HG02610 (cell line): ENCODE data around the gene FNBP1L.
"Not testable (repeated sequence)": the region's sequence is repeated elsewhere in the genome, so short reads cannot be mapped to it uniquely, and the experiment has no call there.

Source experiments
- ATAC-seq: cut with Tn5 transposase; IDR thresholded peaks from one replicate; pipeline ENCODE4 v1.9.1; 2021; ENCODE audit warnings: mild to moderate bottlenecking, moderate library complexity; ENCODE audit not compliant: unreplicated experiment

Gene FNBP1L

DNA sequence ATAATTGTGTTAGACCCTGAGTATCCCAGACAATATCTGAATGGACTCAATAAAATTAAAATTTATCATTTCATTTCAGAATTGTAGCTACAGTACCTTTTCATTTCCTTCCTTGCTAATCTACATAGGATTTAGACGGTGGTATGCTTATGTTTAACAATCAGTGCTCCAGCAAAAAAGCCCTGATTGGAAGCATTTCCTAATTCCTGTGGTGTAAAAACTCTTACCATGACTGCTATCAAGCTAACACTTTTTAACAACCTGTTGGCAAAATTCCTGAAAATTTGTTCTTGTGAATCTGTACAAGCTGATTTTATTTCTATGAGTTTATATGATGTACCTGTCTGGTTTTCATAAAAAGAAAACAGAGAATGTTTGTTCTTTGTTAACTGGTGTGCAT, 5.2 kb upstream of the FNBP1L start:
- ATAC-seq = no peak

DNA sequence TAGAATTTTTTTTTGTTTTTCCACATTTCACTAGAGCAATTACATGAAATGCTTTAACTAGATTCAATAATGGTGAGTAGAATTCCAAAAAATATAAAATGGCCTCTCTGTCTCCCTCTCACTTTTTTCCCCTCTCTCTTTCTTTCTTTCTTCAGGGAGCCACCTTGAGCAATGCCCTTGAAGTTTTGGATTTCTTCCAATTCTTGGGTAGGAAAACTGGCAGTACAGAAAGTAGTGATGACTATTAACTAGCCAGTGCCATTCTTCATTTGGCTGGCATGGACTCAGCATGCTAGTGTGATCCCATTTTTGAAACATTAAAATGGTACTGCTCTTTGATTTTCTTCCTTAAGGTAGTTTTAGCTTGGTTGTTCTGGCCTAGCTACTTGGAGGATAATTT, 4.5 kb upstream of the FNBP1L start:
- ATAC-seq = no peak

DNA sequence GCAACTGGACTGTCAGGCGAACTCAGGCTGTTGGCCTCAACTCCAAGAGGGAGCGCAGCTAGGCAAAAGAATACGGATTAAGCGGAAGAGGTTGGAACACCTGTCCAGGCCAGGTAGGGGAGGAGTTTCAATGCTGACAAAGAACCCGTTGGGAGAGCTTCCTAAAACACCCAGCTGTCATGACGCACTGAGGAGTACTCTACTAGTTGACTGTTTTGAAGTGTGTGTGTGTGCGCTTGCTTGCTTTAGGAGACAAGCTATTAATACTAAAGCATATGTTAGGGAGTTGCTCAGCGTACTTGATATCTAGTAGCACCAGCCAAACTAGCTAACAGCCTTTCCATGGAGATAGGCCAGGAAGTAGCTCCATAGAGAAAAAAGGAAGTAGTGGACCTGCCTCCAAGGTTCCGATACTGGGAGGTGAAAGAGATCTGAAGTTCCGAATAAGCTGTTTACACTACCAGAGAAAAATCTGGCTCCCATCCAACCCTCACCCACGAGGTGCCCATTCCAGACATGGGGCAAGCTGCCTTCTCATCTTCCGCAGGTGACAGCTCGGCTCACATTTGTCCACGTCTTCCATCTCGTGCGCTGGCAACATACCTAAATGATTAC, 974 bp upstream of the FNBP1L start:
- ATAC-seq = no peak

DNA sequence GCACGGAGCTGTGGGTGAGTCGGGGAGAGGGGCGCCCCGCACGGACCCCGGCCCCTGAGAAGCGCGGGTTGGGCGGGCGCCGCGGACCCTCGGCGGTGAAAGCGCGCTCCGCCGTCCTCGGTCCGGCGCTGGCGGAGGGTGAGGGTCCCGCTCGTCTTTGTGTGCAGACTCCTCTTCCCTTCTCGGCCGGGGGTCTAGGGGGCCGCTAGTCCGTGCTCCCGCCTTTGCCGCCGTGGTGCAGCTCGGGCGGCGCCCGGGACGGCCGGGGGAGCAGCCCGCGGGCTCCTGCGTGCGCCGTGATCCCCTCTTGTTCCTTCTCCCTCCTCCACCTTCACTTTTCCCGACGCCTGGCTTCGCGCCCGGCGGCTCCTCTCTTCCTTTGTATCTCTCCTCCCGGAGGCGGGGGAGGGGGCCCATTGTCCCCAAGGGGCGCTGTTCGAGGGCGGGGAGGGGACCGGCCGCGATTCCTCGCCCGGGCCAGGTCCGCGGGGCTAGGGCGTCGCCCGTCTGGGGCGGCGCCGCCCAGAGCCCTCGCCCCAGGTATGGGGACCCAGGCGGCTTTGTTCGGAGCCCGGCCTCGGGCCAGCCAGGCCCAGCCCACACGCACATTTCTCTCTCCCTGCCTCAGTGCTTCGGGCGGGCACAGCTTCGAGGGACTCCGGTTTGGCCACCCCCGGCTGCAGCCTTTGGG, 519 bp downstream of the FNBP1L start:
- no peak for ATAC-seq

DNA sequence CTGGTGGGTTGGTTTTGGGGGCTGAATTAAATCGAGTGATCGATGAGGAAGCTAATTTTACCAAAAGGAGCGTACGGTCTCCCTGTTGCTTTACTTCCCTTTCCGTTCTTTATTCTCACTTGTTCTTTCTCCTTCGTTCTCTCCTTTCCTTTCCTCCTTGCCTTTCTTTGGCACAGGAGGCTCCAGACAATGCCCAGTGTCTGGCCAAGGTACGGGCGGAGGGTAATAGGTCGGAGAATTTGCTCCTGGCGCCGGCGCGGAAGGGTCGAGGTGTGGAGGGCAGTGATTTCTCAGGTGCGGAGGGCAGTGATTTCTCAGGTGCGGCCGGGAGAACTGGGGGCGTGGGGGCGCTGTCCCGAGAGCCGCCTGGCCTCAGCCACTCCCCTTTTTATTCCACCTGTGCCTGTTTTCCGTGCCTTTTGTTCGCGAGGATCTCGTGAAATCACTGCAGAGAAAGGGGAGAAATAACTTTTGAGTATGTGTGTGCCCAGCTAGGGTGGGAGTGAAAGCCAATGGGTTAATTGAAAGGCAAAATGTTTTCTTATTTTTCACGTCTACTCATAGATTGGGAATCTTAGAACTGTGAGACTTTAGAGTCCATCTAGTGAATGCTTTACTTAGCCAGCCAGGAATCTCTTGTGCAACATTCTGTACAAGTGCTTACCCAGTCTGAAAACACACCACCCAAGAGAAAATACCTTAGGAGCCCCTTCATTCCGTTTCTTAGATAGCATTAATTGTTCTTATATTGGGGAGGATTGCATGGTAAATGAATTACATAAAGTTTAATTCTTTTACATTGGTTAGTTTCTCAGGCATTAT, 1.3 kb downstream of the FNBP1L start:
- ATAC-seq = no peak

DNA sequence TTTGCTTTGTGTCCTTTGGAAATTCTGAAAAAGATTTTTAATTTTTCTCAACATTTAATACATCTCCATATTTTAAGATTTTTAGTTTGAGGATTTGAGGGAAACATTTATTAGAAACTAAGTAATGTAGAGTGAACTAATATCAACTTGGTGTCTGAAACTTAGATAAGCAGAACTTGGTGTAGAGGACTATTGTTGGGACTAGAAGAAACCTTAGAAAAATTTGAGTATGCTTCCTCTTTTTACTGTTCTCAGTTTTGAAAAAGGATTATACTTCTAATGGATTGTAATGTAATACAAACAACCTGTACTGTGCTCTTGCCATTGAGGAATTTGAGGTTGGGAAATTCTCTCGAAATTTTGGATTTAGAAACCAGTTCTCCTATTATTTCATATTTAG, 2.4 kb downstream of the FNBP1L start:
- no peak for ATAC-seq

DNA sequence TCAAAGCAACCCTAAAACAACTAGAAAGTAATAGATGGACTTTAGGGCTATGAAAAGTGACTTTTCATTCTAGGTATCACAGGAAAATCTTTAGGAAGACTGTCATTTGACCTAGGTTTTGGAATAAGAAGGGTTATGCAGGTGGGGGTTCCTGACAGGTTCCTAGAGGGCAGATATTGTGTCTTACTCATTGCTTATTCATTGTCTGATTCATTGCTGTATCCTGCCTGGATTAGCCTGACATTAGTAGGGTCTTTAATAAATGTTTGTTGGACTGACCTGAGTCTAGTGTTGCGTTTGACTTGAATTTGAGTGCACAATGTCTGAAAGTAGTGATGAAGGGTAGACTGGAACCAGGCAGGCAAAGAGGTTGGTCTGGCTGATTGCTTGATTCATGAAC, 6.0 kb downstream of the FNBP1L start:
- ATAC-seq = no peak

DNA sequence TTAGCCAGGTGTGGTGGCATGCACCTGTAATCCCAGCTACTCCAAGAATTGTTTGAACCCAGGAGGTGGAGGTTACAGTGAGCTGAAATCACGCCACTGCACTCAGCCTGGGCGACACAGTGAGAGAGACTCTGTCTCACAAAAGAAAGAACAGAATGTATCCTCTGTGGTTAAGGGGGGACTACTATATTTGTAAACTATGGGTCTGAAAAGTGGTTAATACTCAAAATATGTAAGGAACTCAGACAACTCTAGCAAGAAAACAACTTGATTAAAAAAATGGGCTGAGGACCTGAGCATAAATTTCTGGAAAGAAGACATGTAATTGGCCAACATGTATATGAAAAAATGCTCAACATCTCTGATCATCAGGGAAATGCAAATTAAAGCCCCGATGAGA, 11.2 kb downstream of the FNBP1L start:
- no peak for ATAC-seq

DNA sequence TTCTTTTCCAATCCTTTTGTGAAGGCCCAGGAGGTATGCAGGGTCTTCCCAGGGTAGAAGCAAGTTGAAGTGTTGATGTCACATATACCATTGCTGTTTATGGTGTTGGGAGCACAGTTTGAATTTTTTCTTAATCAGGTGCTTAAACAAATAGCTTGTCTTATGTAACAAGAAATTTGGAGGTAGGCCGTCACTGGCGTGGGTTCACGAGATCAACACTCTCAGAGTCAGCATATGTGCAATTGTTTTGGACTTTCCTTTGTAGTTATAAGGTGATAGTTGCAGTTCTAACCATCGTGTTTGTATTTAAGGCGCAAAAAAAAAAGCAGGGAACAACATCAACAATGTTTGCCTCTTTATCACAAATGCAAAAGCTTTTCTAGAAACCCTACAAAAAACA, 13.3 kb downstream of the FNBP1L start:
- no peak for ATAC-seq

DNA sequence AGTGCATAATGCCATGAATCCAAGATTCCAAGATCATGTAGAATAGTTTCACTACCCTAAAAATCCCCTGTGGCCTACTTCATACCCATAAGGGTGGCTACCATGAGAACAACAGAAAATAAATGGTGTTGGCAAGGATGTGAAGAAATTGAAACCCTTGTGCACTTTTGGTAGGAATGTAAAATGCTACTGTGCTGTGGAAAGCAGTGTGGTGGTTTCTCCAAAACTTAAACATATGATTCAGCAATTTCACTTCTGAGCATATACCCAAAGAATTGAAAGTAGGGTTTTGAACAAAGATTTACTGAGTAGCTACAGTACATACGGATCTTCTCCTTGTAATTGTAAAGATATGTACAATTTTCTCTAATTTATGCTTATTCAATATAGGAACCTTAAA, 16.0 kb downstream of the FNBP1L start:
- no peak for ATAC-seq

DNA sequence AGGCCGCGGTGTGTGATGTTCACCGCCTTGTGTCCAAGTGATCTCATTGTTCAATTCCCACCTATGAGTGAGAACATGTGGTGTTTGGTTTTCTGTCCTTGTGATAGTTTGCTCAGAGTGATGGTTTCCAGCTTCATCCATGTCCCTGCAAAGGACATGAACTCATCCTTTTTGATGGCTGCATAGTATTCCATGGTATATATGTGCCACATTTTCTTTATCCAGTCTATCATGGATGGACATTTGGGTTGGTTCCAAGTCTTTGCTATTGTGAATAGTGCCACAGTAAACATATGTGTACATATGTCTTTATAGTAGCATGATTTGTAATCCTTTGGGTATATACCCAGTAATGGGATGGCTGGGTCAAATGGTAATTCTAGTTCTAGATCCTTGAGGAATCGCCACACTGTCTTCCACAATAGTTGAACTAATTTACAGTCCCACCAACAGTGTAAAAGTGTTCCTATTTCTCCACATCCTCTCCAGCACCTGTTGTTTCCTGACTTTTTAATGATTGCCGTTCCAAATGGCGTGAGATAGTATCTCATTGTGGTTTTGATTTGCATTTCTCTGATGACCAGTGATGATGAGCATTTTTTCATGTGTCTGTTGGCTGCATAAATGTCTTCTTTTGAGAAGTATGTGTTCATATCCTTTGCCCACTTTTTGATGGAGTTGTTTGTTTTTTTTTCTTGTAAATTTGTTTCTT, 17.6 kb downstream of the FNBP1L start:
- not testable (repeated sequence) for ATAC-seq

DNA sequence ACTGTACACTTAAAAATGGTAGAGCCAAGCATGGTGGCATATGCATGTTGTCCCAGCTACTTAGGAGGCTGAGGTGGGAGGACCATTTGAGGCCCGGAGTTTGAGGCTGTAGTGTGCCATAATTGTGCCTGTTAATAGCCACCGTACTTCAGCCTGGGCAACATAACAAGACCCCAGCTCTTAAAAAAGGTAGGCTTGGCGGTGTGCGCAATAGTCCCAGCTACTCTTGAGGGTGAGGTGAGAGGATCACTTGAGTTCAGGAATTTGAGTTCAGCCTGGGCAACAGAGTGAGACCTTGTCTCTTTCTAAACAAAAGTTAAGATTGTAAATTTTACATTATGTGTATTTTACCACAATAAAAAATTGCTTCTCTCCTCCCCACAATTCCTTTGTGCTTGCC, 19.7 kb downstream of the FNBP1L start:
- ATAC-seq = no peak

DNA sequence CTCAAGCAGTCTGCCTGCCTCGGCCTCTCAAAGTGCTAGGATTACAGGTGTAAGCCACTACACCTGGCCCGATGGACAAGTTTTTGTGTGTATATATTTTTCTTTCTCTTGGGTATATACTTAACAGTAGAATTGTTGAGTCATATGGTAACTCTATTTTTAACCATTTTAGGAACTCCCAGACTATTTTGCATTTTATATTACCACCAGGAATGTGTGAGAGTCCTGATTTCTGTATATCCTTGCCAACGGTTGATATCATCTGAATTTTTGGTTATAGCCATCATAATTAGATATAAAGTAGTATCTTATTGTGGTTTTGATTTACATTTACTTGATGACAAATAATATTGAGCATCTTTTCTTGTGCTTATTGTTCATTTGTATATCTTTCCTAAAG, 20.7 kb downstream of the FNBP1L start:
- ATAC-seq = no peak

DNA sequence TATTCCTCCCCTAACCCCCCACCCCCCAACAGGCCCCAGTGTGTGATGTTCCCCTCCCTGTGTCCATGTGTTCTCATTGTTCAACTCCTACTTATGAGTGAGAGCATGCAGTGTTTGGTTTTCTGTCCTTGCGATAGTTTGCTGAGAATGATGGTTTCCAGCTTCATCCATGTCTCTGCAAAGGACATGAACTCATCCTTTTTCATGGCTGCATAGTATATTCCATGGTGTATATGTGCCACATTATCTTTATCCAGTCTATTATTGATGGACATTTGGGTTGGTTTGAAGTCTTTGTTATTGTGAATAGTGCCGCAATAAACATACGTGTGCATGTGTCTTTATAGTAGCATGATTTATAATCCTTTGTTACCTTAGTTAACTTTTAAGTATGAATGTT, 21.3 kb downstream of the FNBP1L start:
- ATAC-seq = not testable (repeated sequence)

DNA sequence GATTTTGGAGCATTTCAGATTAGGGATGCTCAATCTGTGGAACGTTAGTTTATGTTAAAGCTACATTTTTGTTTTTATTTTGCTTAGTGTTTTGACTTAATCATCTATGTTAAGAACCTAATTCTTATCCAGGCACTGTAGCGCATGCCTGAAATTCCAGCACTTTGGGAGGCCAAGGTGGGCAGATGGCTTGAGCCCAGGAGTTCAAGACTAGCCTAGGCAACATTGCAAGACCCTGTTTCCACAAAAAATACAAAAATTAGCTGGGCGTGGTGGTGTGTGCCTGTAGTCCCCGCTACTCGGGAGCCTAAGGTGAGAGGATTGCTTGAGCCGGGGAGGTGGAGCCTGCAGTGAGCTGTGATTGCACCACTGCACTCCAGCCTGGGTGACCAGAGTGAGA, 23.4 kb downstream of the FNBP1L start:
- ATAC-seq = no peak

DNA sequence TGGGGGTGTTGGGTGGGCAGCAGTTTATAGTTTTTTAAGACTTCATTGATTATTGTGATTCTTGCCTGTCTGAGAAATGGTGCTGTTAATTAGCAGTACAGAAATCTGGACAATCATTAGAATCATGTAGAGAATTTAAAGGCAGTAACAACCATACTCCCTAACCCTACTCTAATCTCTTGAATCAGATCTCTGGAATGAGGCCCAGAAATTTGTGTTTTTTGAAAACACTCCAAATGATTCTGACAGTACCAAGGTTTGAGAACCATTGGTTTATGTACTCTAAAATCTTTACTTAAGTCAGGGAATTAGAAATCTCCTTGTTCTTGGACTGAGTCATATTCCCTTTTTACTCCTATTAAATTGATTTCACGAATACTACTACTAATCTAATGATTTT, 24.0 kb downstream of the FNBP1L start:
- ATAC-seq = no peak

DNA sequence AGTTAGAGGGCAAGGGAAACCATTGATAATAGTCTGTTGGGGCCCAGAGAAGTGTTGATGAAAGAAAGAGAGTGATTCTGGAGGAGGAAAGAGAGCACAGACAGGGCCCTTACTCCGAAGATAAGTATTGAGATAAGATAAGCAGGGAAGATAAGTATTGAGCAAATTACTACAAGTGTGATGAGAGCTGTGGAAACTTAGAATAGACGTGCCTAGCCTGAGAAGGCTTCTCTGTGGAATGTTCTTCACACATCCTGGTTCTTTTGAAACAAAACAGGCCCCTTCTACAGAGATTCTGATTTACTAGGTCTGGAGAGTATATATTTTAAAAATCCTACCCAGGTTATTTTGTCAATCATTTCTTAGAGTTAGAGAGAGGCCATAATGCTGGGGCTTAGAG, 26.4 kb downstream of the FNBP1L start:
- no peak for ATAC-seq

DNA sequence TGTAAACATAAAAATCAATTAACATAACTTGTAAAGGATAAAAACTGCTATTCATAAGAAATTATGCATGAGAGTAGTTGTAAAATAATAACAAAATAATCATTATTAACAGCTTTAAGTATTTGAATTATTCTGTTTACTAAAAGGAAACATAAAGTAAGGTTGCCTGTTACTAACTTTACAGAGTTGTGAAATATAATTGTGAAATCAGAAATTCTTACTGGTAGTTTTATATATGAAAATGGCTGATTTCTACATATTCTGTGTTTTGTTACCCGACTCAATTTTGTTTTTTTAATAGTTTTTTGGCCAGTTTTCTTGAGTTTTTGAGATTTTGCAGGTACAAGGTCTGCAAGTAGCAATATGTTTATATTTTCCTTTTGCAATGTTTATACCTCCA, 27.8 kb downstream of the FNBP1L start:
- ATAC-seq = no peak

DNA sequence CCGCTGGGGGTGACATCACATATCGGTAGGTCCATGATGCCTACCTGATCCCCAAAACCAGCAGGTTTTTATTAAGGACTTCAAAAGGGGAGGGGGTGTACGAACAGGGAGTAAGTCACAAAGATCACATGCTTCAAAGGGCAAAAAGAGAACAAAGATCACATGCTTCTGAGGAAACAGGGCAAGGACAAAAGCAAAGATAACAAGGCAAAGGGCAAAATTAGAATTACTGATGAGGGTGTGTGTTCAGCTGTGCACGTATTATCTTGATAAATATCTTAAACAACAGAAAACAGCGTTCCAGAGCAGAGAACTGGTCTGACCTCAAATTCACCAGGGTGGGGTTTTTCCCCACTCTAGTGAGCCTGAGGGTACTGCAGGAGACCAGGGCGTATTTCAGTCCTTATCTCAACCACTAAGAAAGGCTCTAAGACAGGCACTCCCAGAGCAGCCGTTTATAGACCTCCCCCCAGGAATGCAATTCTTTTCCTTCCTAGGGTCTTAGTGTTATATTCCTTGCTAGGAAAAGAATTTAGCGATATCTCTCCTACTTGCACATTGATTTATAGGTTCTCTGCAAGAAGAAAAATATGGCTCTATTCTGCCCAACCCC, 31.3 kb downstream of the FNBP1L start:
- not testable (repeated sequence) for ATAC-seq

DNA sequence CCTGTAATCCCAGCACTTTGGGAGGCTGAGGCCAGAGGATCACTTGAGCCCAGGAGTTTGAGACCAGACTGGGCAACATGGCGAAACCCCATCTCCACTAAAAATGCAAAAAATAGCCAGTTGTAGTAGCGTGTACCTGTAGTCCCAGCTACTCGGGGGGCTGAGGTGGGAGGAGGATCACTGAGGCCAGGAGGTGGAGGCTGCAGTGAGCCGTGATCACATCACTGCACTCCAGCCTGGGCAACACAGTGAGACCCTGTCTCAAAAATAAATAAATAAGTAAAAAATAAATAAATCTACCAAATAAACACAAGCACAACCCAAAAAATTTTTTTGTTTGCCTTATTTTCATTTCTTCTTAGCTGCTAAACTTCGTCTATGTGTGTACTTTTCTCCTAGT, 34.0 kb downstream of the FNBP1L start:
- not testable (repeated sequence) for ATAC-seq

DNA sequence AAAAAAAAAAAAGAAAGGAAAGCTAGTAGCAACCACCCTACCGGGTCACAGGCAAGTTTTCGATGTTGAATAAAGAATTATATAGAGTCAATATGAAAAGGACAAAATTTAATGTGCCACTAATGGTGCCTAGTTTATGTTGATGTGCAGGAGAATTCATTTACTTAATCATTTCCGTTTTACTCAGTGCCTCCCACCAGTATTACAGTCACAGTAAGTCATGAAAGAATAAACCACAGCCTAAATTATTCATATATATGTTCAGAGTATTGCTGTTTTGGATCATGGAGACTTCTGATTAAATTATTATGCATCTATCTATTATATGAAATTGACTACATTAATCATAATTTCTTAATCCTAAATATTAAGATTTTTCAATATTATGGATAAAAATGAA, 35.3 kb downstream of the FNBP1L start:
- ATAC-seq = no peak
